ENCODE results near the gene POLE2.
"Not testable (repeated sequence)": the region's sequence is repeated elsewhere in the genome, so short reads cannot be mapped to it uniquely, and the experiment has no call there.

The POLE2 gene

GRCh38 chr14:49687942-49688700 is at the start of gene POLE2:
POLE2 (minus strand) TSS chr14:49688214; CDS start chr14:49688203, 11 bp downstream.
- DNase-seq: peak; percentile 59

- DNase-seq: not testable (repeated sequence)
These were observed 47.7 kb upstream of the POLE2 start for GRCh38 chr14:49735669-49736068.

- DNase-seq: no peak
These were observed 45.8 kb upstream of the POLE2 start for GRCh38 chr14:49733836-49734235.

- no peak for DNase-seq
These were observed 44.9 kb upstream of the POLE2 start for GRCh38 chr14:49732896-49733295.

GRCh38 chr14:49727171-49727570 is 39.2 kb upstream of the POLE2 start:
- DNase-seq: no peak

- not testable (repeated sequence) for DNase-seq
These were observed 33.9 kb upstream of the POLE2 start for GRCh38 chr14:49721733-49722435.

GRCh38 chr14:49720744-49721143 is 32.7 kb upstream of the POLE2 start:
- DNase-seq: no peak

- DNase-seq: not testable (repeated sequence)
These were observed 23.0 kb upstream of the POLE2 start for GRCh38 chr14:49710993-49711392.

GRCh38 chr14:49704471-49704870 is 16.5 kb upstream of the POLE2 start:
- not testable (repeated sequence) for DNase-seq

GRCh38 chr14:49703965-49704364 is 16.0 kb upstream of the POLE2 start:
- DNase-seq: no peak

GRCh38 chr14:49702725-49703124 is 14.7 kb upstream of the POLE2 start:
- no peak for DNase-seq

- DNase-seq: not testable (repeated sequence)
These were observed 5.7 kb upstream of the POLE2 start for GRCh38 chr14:49693735-49694124.

- DNase-seq: peak; percentile 73
These were observed 5.1 kb upstream of the POLE2 start, which contains the start of gene KLHDC1 for GRCh38 chr14:49692811-49693734. KLHDC1 (plus strand) TSS chr14:49693120; CDS start chr14:49693195, 75 bp downstream.

GRCh38 chr14:49692193-49692757 is 4.3 kb upstream of the POLE2 start:
- DNase-seq: no peak

GRCh38 chr14:49691031-49691430 is 3.0 kb upstream of the POLE2 start:
- no peak for DNase-seq

GRCh38 chr14:49688701-49689030 is 652 bp upstream of the POLE2 start:
- no peak for DNase-seq

- DNase-seq: no peak
These were observed 1.6 kb downstream of the POLE2 start for GRCh38 chr14:49686425-49686824.

GRCh38 chr14:49679271-49679670 is 8.7 kb downstream of the POLE2 start:
- DNase-seq: peak; percentile 15

- DNase-seq: no peak
These were observed 10.4 kb downstream of the POLE2 start for GRCh38 chr14:49677643-49678042.

GRCh38 chr14:49673586-49673985 is 14.4 kb downstream of the POLE2 start:
- DNase-seq: no peak

- no peak for DNase-seq
These were observed 17.5 kb downstream of the POLE2 start for GRCh38 chr14:49670475-49670874.

GRCh38 chr14:49659526-49660455 is 28.2 kb downstream of the POLE2 start:
- DNase-seq: no peak

Measured in kidney glomerular epithelial cell (primary cell).